PC-3 (cell line): ENCODE results near the gene IFT20. TPM values are rescaled to one million over a fixed set of nuclear protein-coding genes. Genes with fewer than 3 reads are reported as not detected.

Experiments used
- ATAC-seq: fragments of 200-7000 bp; cut with Tn5 transposase; 2 replicates; pipeline ENCODE4 v1.9.1; 2020; ENCODE audit warnings: mild to moderate bottlenecking, moderate library complexity
- BruUV-seq: library from RNA; stranded (reverse); fragments of 400-500 nt; replicated peaks from 2 replicates; lab custom pipeline; 2021; lab: Mats Ljungman, UMichigan
- CTCF ChIA-PET: fragments of 300-600 bp; sonication (Branson Sonifier 250); formaldehyde crosslinking; loops from one replicate; lab custom pipeline; 2022; ENCODE audit warnings: antibody characterized with exemption; lab: Charles Lee
- POLR2A ChIA-PET: fragments of 300-600 bp; sonication (Branson Sonifier 250); formaldehyde crosslinking; loops from one replicate; lab custom pipeline; 2022; ENCODE audit warnings: antibody characterized with exemption; ENCODE audit not compliant: unreplicated experiment; lab: Charles Lee
- DNase-seq: peaks from one replicate; pipeline ENCODE4 v3.0.0-alpha.2; 2015
- H2AFZ ChIP-seq: fragments of 300-600 bp; sonication (generic); 2 replicates; pipeline ENCODE4 v1.6.0; 2016; ENCODE audit warnings: antibody characterized with exemption, low read length
- H3F3A ChIP-seq: fragments of 300-600 bp; sonication (generic); one replicate; pipeline ENCODE4 v1.6.0; 2017; ENCODE audit warnings: antibody characterized with exemption, low read length, control low read depth, mild to moderate bottlenecking; ENCODE audit not compliant: unreplicated experiment
- H3K27ac ChIP-seq: fragments of 300-600 bp; sonication (generic); 2 replicates; pipeline ENCODE4 v1.5.1; 2016; ENCODE audit warnings: mild to moderate bottlenecking, low read length
- H3K27me3 ChIP-seq: fragments of 300-600 bp; sonication (generic); 2 replicates; pipeline ENCODE4 v1.6.1; 2016; ENCODE audit warnings: low read length, mixed read lengths
- H3K36me3 ChIP-seq: fragments of 300-600 bp; sonication (generic); 2 replicates; pipeline ENCODE4 v1.6.1; 2016; ENCODE audit warnings: low read depth, mixed run types, low read length, mixed read lengths
- H3K4me1 ChIP-seq: fragments of 300-600 bp; sonication (generic); 2 replicates; pipeline ENCODE4 v1.5.1; 2016; ENCODE audit warnings: low read length; ENCODE audit not compliant: insufficient read depth
- H3K4me2 ChIP-seq: fragments of 300-600 bp; sonication (generic); 2 replicates; pipeline ENCODE4 v1.6.0; 2016; ENCODE audit warnings: low read length
- H3K4me3 ChIP-seq: fragments of 300-600 bp; sonication (generic); 2 replicates; pipeline ENCODE4 v1.5.1; 2016; ENCODE audit warnings: mild to moderate bottlenecking, low read length, mixed read lengths
- H3K79me2 ChIP-seq: fragments of 300-600 bp; sonication (generic); 2 replicates; pipeline ENCODE4 v1.6.1; 2017; ENCODE audit warnings: low read length, mixed read lengths
- H3K9ac ChIP-seq: fragments of 300-600 bp; sonication (generic); 2 replicates; pipeline ENCODE4 v1.6.0; 2016; ENCODE audit warnings: mild to moderate bottlenecking, low read length
- H3K9me2 ChIP-seq: fragments of 300-600 bp; sonication (generic); replicated peaks from 2 replicates; pipeline ENCODE4 v1.6.1; 2016; ENCODE audit warnings: mixed run types, low read length, mixed read lengths
- H3K9me3 ChIP-seq: fragments of 300-600 bp; sonication (generic); 2 replicates; pipeline ENCODE4 v1.6.1; 2016; ENCODE audit warnings: low read length, mixed read lengths
- H4K20me1 ChIP-seq: fragments of 300-600 bp; sonication (generic); 2 replicates; pipeline ENCODE4 v1.6.1; 2016; ENCODE audit warnings: low read length, mixed read lengths
- CTCF ChIP-seq: fragments of 300-600 bp; sonication (generic); conservative IDR thresholded peaks from 2 replicates; pipeline ENCODE4 v1.5.1; 2017; ENCODE audit warnings: antibody characterized with exemption, low read depth, mild to moderate bottlenecking, low read length
- EZH2 ChIP-seq: fragments of 300-600 bp; sonication (generic); IDR thresholded peaks from one replicate; pipeline ENCODE4 v1.6.1; 2017; ENCODE audit warnings: antibody characterized with exemption, mild to moderate bottlenecking, low read length; ENCODE audit not compliant: unreplicated experiment
- EZH2phosphoT487 ChIP-seq: fragments of 300-600 bp; sonication (generic); IDR thresholded peaks from 2 replicates; pipeline ENCODE4 v1.6.1; 2018; ENCODE audit warnings: mild to moderate bottlenecking, antibody characterized with exemption, low read length, borderline replicate concordance
- intact Hi-C: fragments of 100-400 bp; cut with micrococcal nuclease; formaldehyde crosslinking; loops from 2 replicates; pipeline ENCODE4 v1.9.0; 2023
- total RNA-seq: library from RNA; depleted of rRNA; stranded (reverse); fragments of >200 nt; gene quantifications from 2 replicates; pipeline ENCODE4 v1.2.3, GENCODE V29; 2014

IFT20 gene
- total RNA-seq, 1 experiment from 2014 or later, result 23.1 TPM

DNA sequence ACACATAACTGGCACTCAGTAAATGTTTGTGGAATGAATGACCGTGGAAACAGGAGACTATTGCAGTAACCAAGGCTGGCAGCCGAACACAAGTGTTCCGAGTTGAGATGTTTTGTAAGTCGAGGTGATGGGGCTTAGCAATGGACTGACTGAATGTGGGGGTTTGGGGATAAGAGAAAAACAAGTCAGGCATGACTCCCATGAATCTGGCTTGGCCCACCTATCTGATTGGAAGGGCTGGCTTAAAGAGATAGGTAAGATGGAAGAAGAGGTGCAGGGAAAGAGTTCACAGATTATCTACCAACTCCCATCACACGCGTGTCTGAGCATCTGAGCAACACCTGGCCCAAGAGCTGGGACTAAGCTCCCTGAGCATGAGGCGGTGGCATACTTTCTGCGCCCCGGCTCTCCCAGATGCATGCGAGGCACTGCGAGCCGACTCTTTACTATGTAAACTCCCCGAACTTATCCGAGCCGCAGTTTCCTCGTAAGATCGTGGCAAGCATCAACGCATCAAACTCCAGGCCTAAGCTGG, 539 bp downstream of the IFT20 start:
- H3K4me3 ChIP-seq, result peak overlapping the region; percentile 97
- DNase-seq, result no peak
- H4K20me1 ChIP-seq, result 0 out of 2 replicates have a peak, but pooled peaks cover 6% of the 10 kb centered on the region
- BruUV-seq, result TSS peak; percentile 38
- H3K9me2 ChIP-seq, result no peaks in the 10 kb centered on the region
- peak overlapping the region; percentile 98 for H3K4me2 ChIP-seq
- H3K27me3 ChIP-seq, result no peaks in the 10 kb centered on the region
- no peaks in the 10 kb centered on the region for H3K36me3 ChIP-seq
- no peak overlapping the region; the same call in 1 of the 2 replicates for H3K27ac ChIP-seq
- H3K9ac ChIP-seq, result peak overlapping the region; percentile 84
- ChIA-PET POLR2A (interaction anchor here (0.8 to 2.3 kb wide), 2 partner anchors 13 to 294 kb away, joined by 3 to 14 read pairs; no protein-coding TSS in a partner anchor), CTCF (interaction anchor here (1.4 kb wide), 1 partner anchor 12 kb away, joined by 5 read pairs; no protein-coding TSS in a partner anchor)
- TF ChIP-seq EZH2phosphoT487, result no peak
- TF ChIP-seq CTCF, result no peak
- TF ChIP-seq EZH2, result no peak
- no peaks in the 10 kb centered on the region for H3F3A ChIP-seq
- H3K79me2 ChIP-seq, result peaks cover 60% of the 10 kb centered on the region
- intact Hi-C loops, result loop anchor here (1.0 kb wide), 1 partner anchor 23 kb away; the partner anchor contains the start of gene POLDIP2
- H3K9me3 ChIP-seq, result no peaks in the 10 kb centered on the region
- H3K4me1 ChIP-seq, result peaks cover 25% of the 10 kb centered on the region
- H2AFZ ChIP-seq, result peak overlapping the region; percentile 92
- ATAC-seq, result no peak

DNA sequence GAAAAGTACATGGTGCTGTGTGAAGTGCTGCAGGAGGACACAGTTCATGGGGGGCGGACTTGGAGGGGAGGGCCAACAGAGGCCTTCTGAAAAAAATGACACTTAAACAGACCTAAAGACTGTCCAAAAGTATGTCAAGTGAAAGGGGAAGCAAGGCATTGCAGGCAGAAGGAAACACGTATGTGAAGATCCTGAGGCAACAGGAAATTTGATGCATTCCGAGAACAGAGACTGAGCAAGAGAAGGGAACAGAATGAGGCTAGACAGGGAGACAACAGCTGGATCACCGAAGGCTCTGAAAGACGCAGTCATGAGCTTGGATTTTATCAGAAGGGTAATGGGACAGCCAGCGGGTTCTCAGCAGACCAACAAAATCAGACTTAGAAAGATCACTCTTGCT, 1.1 kb downstream of the IFT20 start:
- Histone ChIP-seq H3K4me2 (peak overlapping the region; percentile 98), H2AFZ (no peak overlapping the region), H3K36me3 (no peaks in the 10 kb centered on the region), H3K9me3 (no peaks in the 10 kb centered on the region), H4K20me1 (0 out of 2 replicates have a peak, but pooled peaks cover 6% of the 10 kb centered on the region), H3K27me3 (no peaks in the 10 kb centered on the region), H3K27ac (no peak overlapping the region), H3K9ac (peak overlapping the region; percentile 84), H3K4me1 (peaks cover 25% of the 10 kb centered on the region), H3K9me2 (no peaks in the 10 kb centered on the region), H3K79me2 (peaks cover 56% of the 10 kb centered on the region), H3F3A (no peaks in the 10 kb centered on the region), H3K4me3 (peak overlapping the region; percentile 97)
- no peak for TF ChIP-seq EZH2
- no peak for TF ChIP-seq EZH2phosphoT487
- TF ChIP-seq CTCF, result no peak
- DNase-seq, result no peak
- BruUV-seq, result no TSS peak
- ATAC-seq, result no peak
- POLR2A ChIA-PET, result no interaction called here
- intact Hi-C loops, result no loop called here
- CTCF ChIA-PET, result no interaction called here
